ENCODE results near the gene BICRA. TPM values are rescaled to one million over a fixed set of nuclear protein-coding genes. Genes with fewer than 3 reads are reported as not detected.

The BICRA gene
- total and polyA plus RNA-seq, 9 of the 15 experiments (the other 6 are each of a cell fraction or from before 2014, with no cell fraction given), result 0.01 to 8.8 (median 1.2) TPM

- TF ChIP-seq ATF1 (CRISPR knock-in tag; IDR thresholded peaks at IDR 0.05), result no peak
- TF ChIP-seq ATF1 (tag; IDR thresholded peaks at IDR 0.05), result no peak
- peak in 1 of 2 experiments; percentile 50; a peak in 1 of 4 replicates for TF ChIP-seq HDAC1 (IDR thresholded peaks at IDR 0.05)
- TF ChIP-seq THRA (IDR thresholded peaks at IDR 0.05), result no peak
- no peak for TF ChIP-seq NCOR1 (IDR thresholded peaks at IDR 0.05)
- TF ChIP-seq ILF3 (IDR thresholded peaks at IDR 0.05; ENCODE audit: borderline replicate concordance), result no peak
- no peak for TF ChIP-seq RCOR1 (IDR thresholded peaks at IDR 0.05; ENCODE audit: borderline replicate concordance in 1 of 2, low read depth in 2 of 2, low read length in 2 of 2)
- TF ChIP-seq NR2F6 (CRISPR knock-in tag; IDR thresholded peaks at IDR 0.05), result no peak
- no peak for TF ChIP-seq ZNF347 (CRISPR knock-in tag; IDR thresholded peaks at IDR 0.05; ENCODE audit: low read depth)
- TF ChIP-seq RNF219 (CRISPR knock-in tag; IDR thresholded peaks at IDR 0.05), result no peak
- TF ChIP-seq TARDBP (IDR thresholded peaks at IDR 0.05), result no peak
- TF ChIP-seq ZNF217 (CRISPR knock-in tag; IDR thresholded peaks at IDR 0.05), result no peak
- TF ChIP-seq ZNF316 (IDR thresholded peaks at IDR 0.05), result no peak
- peak; percentile 21 for TF ChIP-seq HMGN3 (IDR thresholded peaks at IDR 0.05; ENCODE audit: borderline replicate concordance, extremely low read depth, insufficient read length, low read depth, low read length)
- TF ChIP-seq HMBOX1 (IDR thresholded peaks at IDR 0.05), result no peak
- TF ChIP-seq EP300 (IDR thresholded peaks at IDR 0.05; ENCODE audit: low read length), result no peak
- TF ChIP-seq SMARCA4 (IDR thresholded peaks at IDR 0.05), result no peak
- no peak for TF ChIP-seq CREBBP (IDR thresholded peaks at IDR 0.05; ENCODE audit: low read depth, low read length)
- TF ChIP-seq MYBL2 (IDR thresholded peaks at IDR 0.05; ENCODE audit: low read depth), result no peak
- TF ChIP-seq MYBL2 (CRISPR knock-in tag; IDR thresholded peaks at IDR 0.05; ENCODE audit: borderline replicate concordance), result no peak
- TF ChIP-seq ZNF224 (CRISPR knock-in tag; IDR thresholded peaks at IDR 0.05), result no peak
- TF ChIP-seq ETV5 (CRISPR knock-in tag; IDR thresholded peaks at IDR 0.05; ENCODE audit: low read depth), result no peak
- TF ChIP-seq SAP30 (IDR thresholded peaks at IDR 0.05; ENCODE audit: borderline replicate concordance, insufficient read depth, low read depth, low read length, poor library complexity, severe bottlenecking), result no peak
Measured at GRCh38 chr19:47608969-47609905, at the start of gene BICRA (continued).

Measured in K562 (cell line).